Astrocyte (in vitro differentiated cells and primary cell): Measurements from ENCODE around the gene HERC6. TPM values are rescaled to one million over a fixed set of nuclear protein-coding genes. Genes with fewer than 3 reads are reported as not detected.

Experiments
- DNase-seq: peaks from one replicate; pipeline ENCODE4 v3.0.0-alpha.2; 2010; ENCODE audit warnings: low read depth
- FAIRE-seq: peaks from 2 replicates; lab custom pipeline; 2011; peaks lifted over from hg19 to GRCh38; lab: Jason Lieb, UNC
- H2AFZ ChIP-seq: 2 replicates; pipeline ENCODE4 v1.6.0; 2012; ENCODE audit warnings: low read depth, low read length, inconsistent platforms
- H3K27ac ChIP-seq: 2 replicates; pipeline ENCODE4 v1.5.1; 2011; ENCODE audit warnings: low read depth, low read length, inconsistent platforms
- H3K27me3 ChIP-seq: 2 replicates; pipeline ENCODE4 v1.6.0; 2011; ENCODE audit warnings: low read length, inconsistent platforms; ENCODE audit not compliant: insufficient read depth
- H3K36me3 ChIP-seq: 2 replicates; pipeline ENCODE4 v1.5.1; 2011; ENCODE audit warnings: low read length, inconsistent platforms; ENCODE audit not compliant: insufficient read depth
- H3K4me1 ChIP-seq: 2 replicates; pipeline ENCODE4 v1.5.1; 2011; ENCODE audit warnings: low read length, inconsistent platforms; ENCODE audit not compliant: insufficient read depth
- H3K4me2 ChIP-seq: 2 replicates; pipeline ENCODE4 v1.6.0; 2012; ENCODE audit warnings: low read length, inconsistent platforms
- H3K4me3 ChIP-seq: 2 replicates; pipeline ENCODE4 v1.5.1; 2011; ENCODE audit warnings: low read depth, mild to moderate bottlenecking, low read length, inconsistent platforms; ENCODE audit not compliant: insufficient read depth
- H3K79me2 ChIP-seq: 2 replicates; pipeline ENCODE4 v1.6.0; 2012; ENCODE audit warnings: mild to moderate bottlenecking, low read length, inconsistent platforms; ENCODE audit not compliant: insufficient read depth
- H3K9ac ChIP-seq: 2 replicates; pipeline ENCODE4 v1.6.0; 2012; ENCODE audit warnings: mild to moderate bottlenecking, low read length, inconsistent platforms
- H3K9me3 ChIP-seq: 2 replicates; pipeline ENCODE4 v1.5.1; 2012; ENCODE audit warnings: low read depth, mild to moderate bottlenecking, low read length, inconsistent platforms; ENCODE audit not compliant: insufficient read depth
- H4K20me1 ChIP-seq: 2 replicates; pipeline ENCODE4 v1.6.0; 2012; ENCODE audit warnings: low read length, inconsistent platforms; ENCODE audit not compliant: insufficient read depth
- H3K27ac Mint-ChIP-seq: one replicate; pipeline ENCODE4 v1.8.0; 2021; ENCODE audit warnings: mild to moderate bottlenecking, mixed read lengths; ENCODE audit not compliant: unreplicated experiment
- H3K27me3 Mint-ChIP-seq: one replicate; pipeline ENCODE4 v1.8.0; 2021; ENCODE audit warnings: low read depth, mixed read lengths; ENCODE audit not compliant: unreplicated experiment
- H3K36me3 Mint-ChIP-seq: one replicate; pipeline ENCODE4 v1.8.0; 2021; ENCODE audit warnings: low read depth, mixed read lengths; ENCODE audit not compliant: unreplicated experiment
- H3K4me1 Mint-ChIP-seq: one replicate; pipeline ENCODE4 v1.8.0; 2021; ENCODE audit warnings: low read depth, mixed read lengths; ENCODE audit not compliant: unreplicated experiment
- H3K4me3 Mint-ChIP-seq: one replicate; pipeline ENCODE4 v1.8.0; 2021; ENCODE audit warnings: mild to moderate bottlenecking, moderate library complexity, mixed read lengths; ENCODE audit not compliant: unreplicated experiment
- H3K9me3 Mint-ChIP-seq: one replicate; pipeline ENCODE4 v1.8.0; 2021; ENCODE audit warnings: mild to moderate bottlenecking, mixed read lengths; ENCODE audit not compliant: unreplicated experiment
- CTCF ChIP-seq: IDR thresholded peaks from 2 replicates; pipeline ENCODE4 v1.5.1; 2011; ENCODE audit warnings: low read depth, mild to moderate bottlenecking, inconsistent platforms, low read length, moderate library complexity; ENCODE audit not compliant: insufficient read depth
- EZH2 ChIP-seq: IDR thresholded peaks from 2 replicates; pipeline ENCODE4 v1.6.1; 2012; ENCODE audit warnings: mild to moderate bottlenecking, low read length, inconsistent platforms; ENCODE audit not compliant: insufficient read depth
- total RNA-seq: library from RNA; stranded (reverse); gene quantifications from 2 replicates; pipeline ENCODE4 v1.2.1, GENCODE V29; 2021

The HERC6 gene
- total RNA-seq, 1 donor from 2014 or later, result 37.3 TPM

GRCh38 chr4:88356771-88357170 is 21.9 kb upstream of the HERC6 start:
- DNase-seq, result no peak
- Histone ChIP-seq H3K4me2 (no peak overlapping the region), H3K9me3 (peaks cover 2% of the 10 kb centered on the region), H3K79me2 (no peaks in the 10 kb centered on the region), H2AFZ (no peak overlapping the region), H4K20me1 (no peaks in the 10 kb centered on the region), H3K27ac (no peak overlapping the region), H3K27me3 (no peaks in the 10 kb centered on the region), H3K36me3 (no peaks in the 10 kb centered on the region), H3K4me3 (no peak overlapping the region), H3K4me1 (no peaks in the 10 kb centered on the region), H3K9ac (no peak overlapping the region)
- H3K4me3 Mint-ChIP-seq, result no peak overlapping the region
- H3K4me1 Mint-ChIP-seq, result peaks cover 2% of the 10 kb centered on the region
- peaks cover 3% of the 10 kb centered on the region for H3K36me3 Mint-ChIP-seq
- TF ChIP-seq CTCF (no peak), EZH2 (no peak)
- H3K27ac Mint-ChIP-seq, result no peak overlapping the region
- peaks cover 17% of the 10 kb centered on the region for H3K9me3 Mint-ChIP-seq
- no peaks in the 10 kb centered on the region for H3K27me3 Mint-ChIP-seq
- no peak for FAIRE-seq

- Mint-ChIP-seq H3K9me3 (peaks cover 17% of the 10 kb centered on the region), H3K27ac (no peak overlapping the region), H3K27me3 (no peaks in the 10 kb centered on the region), H3K36me3 (peaks cover 3% of the 10 kb centered on the region), H3K4me1 (no peaks in the 10 kb centered on the region), H3K4me3 (no peak overlapping the region)
- no peak overlapping the region for H3K4me3 ChIP-seq
- no peak overlapping the region for H3K27ac ChIP-seq
- no peaks in the 10 kb centered on the region for H4K20me1 ChIP-seq
- H3K36me3 ChIP-seq, result no peaks in the 10 kb centered on the region
- no peaks in the 10 kb centered on the region for H3K27me3 ChIP-seq
- H3K9me3 ChIP-seq, result peaks cover 2% of the 10 kb centered on the region
- TF ChIP-seq CTCF, result no peak
- TF ChIP-seq EZH2, result no peak
- no peak overlapping the region for H3K4me2 ChIP-seq
- no peak overlapping the region for H2AFZ ChIP-seq
- FAIRE-seq (no peak), DNase-seq (no peak)
- no peaks in the 10 kb centered on the region for H3K79me2 ChIP-seq
- H3K9ac ChIP-seq, result no peak overlapping the region
- no peaks in the 10 kb centered on the region for H3K4me1 ChIP-seq
Measured at GRCh38 chr4:88357262-88357661, 21.4 kb upstream of the HERC6 start.

- no peaks in the 10 kb centered on the region for H3K79me2 ChIP-seq
- Mint-ChIP-seq H3K36me3 (peaks cover 3% of the 10 kb centered on the region), H3K27me3 (no peaks in the 10 kb centered on the region), H3K27ac (no peak overlapping the region), H3K9me3 (peaks cover 12% of the 10 kb centered on the region), H3K4me3 (no peak overlapping the region), H3K4me1 (no peaks in the 10 kb centered on the region)
- no peaks in the 10 kb centered on the region for H3K4me1 ChIP-seq
- no peak for TF ChIP-seq EZH2
- no peak for TF ChIP-seq CTCF
- DNase-seq (no peak), FAIRE-seq (no peak)
- no peak overlapping the region for H3K4me3 ChIP-seq
- H3K27ac ChIP-seq, result no peak overlapping the region
- H3K36me3 ChIP-seq, result no peaks in the 10 kb centered on the region
- no peak overlapping the region for H2AFZ ChIP-seq
- no peaks in the 10 kb centered on the region for H4K20me1 ChIP-seq
- peaks cover 2% of the 10 kb centered on the region for H3K27me3 ChIP-seq
- peaks cover 2% of the 10 kb centered on the region for H3K9me3 ChIP-seq
- H3K9ac ChIP-seq, result no peak overlapping the region
- no peak overlapping the region for H3K4me2 ChIP-seq
Measured at GRCh38 chr4:88359558-88359957, 19.1 kb upstream of the HERC6 start.
